D341Med (cell line): ENCODE results near the gene ENKUR.
A peak's percentile ranks its signal among the peaks of the same experiment; 100 is the strongest.

Experiments
- DNase-seq: peaks from one replicate; pipeline ENCODE4 v3.0.0; 2012; ENCODE audit warnings: low spot score

The ENKUR gene

GRCh38 chr10:25015828-25016375 is at the start of gene ENKUR:
ENKUR (minus strand) TSS chr10:25016158; CDS start chr10:25015936, 222 bp downstream.
- DNase-seq, result peak; percentile 83

- no peak for DNase-seq
These were observed 48.4 kb upstream of the ENKUR start for GRCh38 chr10:25064401-25064800.

DNA sequence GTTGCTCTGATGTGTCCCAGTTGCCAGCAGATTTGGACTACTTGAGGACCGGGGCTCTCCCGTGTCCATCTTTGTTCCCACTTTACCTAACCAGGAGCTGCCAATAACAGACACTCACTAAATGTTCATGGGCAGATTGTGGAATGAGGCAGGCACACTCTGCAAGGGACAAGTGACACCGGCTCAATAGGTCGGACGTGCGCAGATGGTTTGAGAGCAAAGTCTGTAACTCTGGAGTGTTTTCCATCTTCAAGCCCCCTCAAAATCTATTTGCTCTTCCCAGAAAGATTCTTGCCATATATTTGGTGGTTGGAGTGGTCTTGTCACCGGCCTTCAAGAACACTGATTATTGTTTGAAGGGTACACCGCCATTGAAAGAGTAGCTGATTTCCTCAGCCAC is 47.7 kb upstream of the ENKUR start:
- no peak for DNase-seq

DNA sequence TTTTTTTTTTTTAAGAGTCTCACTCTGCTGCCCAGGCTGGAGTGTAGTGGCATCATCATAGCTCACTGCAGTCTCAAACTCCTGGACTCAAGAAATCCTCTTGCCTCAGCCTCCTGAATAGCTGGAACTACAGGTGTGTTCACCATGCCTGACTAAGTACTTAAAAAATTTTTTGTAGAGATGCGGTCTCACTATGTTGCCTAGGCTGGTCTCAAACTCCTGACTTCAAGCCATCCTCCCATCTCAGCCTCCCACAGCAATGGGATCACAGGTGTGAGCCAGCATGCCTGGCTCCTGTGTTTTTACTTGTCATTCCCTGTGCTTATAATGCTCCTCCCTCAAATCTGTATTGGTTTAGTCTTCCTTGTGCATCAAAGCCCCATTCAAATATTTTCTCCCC is 47.2 kb upstream of the ENKUR start:
- DNase-seq, result no peak

DNA sequence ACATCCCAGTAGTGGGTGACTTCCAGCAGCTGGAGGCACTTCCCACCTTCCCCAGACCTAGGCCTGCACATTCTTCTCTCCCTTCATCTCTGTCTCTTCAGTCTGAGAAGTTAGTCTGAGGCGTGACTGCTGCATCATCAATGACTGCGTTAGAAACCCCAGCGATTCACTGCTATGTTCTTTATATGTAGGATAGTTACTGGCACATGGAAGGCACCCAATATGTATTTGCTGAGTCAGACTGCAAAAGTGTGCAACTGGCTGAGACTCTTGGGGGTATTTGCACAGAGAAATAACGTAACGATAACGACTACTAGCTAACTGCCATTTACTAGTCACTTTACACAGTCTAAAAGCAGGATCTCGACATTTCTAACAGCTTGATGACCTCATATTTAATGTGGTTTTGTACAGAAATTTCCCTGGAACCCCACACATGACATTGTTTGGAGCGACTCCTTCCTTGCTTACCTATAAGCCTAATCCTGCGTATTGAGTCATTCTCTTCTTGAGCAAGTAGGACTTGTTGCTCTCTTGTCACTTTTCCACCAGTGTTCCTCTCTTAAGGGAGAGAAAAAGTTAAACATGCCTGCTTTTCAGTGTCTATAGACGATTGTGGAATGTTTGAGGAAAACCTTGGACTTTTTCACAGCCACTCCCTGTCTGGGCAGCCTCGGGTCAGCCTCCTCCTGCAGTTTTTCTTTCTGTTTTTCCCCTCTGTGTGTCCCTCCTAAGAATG is 45.9 kb upstream of the ENKUR start:
- no peak for DNase-seq

GRCh38 chr10:25061125-25061524 is 45.2 kb upstream of the ENKUR start:
- no peak for DNase-seq

GRCh38 chr10:25059990-25060389 is 44.0 kb upstream of the ENKUR start:
- DNase-seq, result peak; percentile 46

- no peak for DNase-seq
These were observed 41.9 kb upstream of the ENKUR start for GRCh38 chr10:25057886-25058285.

- no peak for DNase-seq
These were observed 40.8 kb upstream of the ENKUR start for GRCh38 chr10:25056726-25057125.

DNA sequence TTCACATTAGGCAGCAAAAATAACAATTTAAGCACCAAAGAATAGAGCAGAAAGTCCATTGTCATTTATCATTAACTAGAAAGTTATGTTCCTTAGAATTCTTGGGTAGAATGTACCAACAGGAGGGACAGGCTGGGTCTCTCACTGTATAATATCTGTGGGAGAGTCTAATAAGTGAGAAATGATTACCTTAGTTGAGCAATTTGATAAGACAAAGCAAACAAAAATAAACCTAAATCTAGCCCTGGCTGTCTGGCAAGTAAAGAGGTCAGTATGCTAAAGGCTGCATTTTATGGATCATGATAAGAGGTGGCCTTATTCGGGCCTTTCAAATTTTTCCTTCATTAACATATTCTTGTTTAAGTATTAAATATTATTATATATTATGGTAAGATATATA is 36.1 kb upstream of the ENKUR start:
- no peak for DNase-seq

DNA sequence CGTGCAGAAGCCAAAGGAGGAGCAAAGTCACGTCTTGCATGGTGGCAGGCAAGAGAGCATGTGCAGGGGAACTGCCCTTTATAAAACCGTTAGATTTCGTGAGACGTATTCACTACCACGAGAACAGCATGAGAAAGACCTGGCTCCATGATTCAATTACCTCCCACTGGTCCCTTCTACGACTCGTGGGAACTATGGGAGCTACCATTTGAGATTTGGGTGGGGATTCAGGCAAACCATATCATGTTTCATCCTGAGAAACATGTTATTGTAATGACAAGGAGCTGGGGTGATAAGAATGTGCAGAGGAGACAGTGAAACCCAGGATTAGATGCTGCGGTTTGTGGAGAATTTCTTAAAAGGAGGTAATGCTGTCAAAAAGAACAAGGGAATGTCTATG is 34.4 kb upstream of the ENKUR start:
- no peak for DNase-seq

DNA sequence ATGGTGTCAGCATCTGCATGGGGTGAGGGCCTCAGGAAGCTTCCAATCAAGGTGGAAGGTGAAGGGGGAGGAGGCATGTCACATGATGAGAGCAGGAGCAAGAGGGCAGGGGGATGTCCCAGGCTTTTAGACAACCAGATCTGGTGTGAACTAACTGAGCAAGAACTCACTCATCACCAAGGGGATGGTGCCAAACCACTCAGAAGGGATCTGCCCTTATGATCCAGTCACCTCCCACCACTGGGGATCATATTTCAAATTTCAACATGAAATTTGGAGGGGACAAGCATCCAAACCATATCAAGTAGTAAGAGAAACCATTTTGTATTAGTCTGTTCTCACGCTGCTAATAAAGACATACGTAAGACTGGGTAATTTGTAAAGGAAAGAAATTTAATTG is 34.0 kb upstream of the ENKUR start:
- DNase-seq, result no peak

DNA sequence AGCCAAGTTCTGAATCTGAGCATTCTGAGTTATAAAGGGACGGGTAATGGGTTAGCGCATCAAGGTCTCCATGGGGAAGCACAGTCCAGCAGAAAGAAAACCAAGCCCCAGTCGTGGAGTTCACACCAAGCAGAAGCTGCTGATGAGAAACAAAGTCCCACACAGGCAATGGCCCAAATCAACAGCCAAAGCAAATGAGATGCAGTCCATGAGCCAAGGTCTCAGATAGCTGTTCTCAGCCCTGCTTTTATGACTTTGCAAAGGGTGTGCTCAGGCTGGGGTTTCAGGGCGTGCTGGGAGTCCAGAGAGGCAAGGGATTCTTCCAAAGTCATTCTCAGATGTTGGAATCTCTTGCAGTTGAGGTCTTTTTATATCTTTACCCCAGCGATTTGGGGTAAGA is 32.5 kb upstream of the ENKUR start:
- no peak for DNase-seq

DNA sequence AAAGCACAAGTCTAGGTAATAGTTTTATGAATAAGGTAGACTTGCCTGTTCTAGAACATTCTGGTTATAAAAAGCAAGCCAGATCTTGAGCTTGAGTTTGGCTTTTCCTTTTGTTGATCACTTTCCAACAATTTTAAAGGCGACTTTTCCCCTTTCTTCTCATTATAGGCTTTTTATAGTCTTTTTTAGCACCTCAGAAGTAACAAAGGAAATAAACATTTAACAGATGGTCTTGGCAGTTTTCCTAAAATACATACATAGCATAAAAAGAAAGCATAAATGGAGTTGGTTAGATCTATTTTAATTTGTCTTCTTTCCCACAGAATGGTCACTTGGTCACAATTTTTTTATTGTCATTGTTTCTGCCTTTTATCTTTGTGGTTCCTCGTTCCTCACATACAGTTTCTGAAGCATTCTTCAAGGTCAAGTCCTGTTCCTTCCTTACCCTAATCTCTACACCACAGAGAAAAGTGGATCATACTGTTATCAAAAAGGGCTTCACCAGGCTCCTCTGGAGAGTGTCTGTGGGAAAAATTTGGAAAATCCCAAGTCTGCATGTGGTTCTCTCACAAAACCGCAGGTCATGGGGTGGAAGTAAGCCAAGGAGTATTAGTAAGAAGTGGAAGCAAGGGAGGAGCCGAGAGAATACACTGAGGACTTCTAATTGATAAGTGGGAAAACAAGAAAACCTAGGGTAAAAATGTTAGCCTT is 31.8 kb upstream of the ENKUR start:
- no peak for DNase-seq

DNA sequence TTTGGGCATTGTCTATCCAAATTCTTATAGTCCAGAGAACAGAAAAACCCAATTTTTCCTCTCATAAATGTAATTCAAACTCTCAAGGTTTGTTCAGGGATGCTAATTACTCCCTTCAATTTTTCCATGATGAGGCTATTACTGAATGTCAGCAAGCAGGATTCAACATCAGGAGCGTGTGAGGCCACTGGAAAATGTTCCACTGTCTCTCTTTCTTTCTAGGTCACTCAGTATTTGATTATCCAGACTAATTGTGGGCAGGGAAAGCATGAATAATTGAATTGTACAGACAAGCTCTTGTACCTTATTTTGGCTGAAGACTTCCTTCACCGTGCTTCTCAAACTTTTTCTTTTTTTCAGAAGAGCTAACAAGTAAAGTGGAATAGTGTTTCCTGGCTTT is 31.1 kb upstream of the ENKUR start:
- no peak for DNase-seq

- no peak for DNase-seq
These were observed 30.7 kb upstream of the ENKUR start for GRCh38 chr10:25046641-25047040.

DNA sequence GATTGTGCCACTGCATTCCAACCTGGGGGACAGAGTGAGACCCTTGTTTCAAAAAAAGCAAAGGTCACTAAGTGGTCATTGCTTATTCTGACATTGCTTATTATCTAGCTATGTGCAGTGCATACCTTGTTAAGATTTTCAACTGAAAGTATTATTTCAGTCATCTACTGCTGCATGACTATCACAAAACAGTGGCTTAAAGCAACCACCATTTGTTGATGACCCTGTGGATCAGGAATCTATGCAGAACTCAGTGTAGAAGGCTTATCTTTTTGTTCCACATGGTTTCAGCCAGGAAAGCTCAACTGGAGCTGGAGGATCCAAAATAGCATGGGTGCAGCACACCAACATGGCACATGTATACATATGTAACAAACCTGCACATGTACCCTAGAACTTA is 23.6 kb upstream of the ENKUR start:
- no peak for DNase-seq

GRCh38 chr10:25038325-25038724 is 22.4 kb upstream of the ENKUR start:
- DNase-seq, result no peak

GRCh38 chr10:25036381-25036780 is 20.4 kb upstream of the ENKUR start:
- DNase-seq, result no peak

DNA sequence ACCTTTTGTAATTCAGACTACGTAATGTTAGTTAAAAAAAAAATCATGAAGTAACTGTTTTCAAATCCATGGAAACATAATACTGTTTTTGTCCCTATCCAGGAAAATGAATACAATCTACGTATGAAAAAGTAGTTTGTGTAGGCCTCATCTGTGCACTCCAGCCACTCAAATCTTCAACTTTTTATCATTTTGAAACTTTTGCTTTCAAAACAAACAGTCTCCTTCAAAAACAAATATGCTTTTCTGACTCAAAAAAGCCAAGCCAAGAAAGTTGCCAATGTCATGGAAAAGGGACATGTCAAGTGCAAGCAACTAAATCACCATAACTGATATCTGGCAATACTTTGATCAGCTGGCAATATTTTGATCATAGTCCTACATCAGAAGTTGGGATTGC is 13.6 kb upstream of the ENKUR start:
- no peak for DNase-seq

DNA sequence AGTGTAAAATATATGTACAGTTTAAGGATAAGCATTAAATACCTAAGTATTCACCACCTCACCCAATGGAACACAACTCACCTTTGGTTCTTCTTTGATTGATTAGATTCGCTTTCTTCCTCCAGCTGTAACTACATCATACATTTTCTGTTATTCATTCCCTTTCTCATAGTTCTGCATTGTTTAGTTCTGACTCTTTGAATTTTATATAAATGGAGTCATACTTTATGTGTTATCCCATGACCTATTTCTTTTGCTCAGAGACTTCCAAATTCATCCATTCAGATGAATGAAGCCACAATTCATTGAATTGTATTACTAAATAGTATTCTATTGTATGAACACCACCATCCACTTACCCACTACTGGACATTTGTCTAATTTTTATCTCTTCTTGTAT is 12.8 kb upstream of the ENKUR start:
- no peak for DNase-seq

DNA sequence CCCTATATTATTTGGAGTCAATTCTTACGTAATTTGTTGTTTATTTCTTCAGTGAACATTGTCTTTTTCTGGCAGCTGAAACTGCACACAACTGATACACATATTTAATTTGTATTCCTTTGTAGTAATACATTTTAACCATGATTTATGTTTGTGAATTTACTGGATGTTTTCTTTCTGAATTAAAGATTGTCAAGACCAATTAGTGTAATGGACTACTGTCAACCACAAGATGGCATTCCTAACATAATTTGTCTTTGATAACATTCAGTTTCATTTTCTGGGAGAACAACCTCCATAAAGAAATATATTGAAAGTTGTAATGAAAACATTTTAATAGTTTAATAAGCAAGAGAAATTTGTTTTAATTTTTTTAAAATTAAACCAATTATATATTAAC is 10.5 kb upstream of the ENKUR start:
- no peak for DNase-seq

GRCh38 chr10:25024528-25024927 is 8.6 kb upstream of the ENKUR start:
- DNase-seq, result no peak

- no peak for DNase-seq
These were observed 7.3 kb upstream of the ENKUR start for GRCh38 chr10:25023278-25023677.
